ENCODE results near the gene HDAC5.
"Not testable (repeated sequence)": the region's sequence is repeated elsewhere in the genome, so short reads cannot be mapped to it uniquely, and the experiment has no call there.

HDAC5 gene

GRCh38 chr17:44132275-44132821 lies 8.9 kb upstream of the HDAC5 start:
- no peak for DNase-seq

- DNase-seq = not testable (repeated sequence)
Observed at GRCh38 chr17:44131372-44131771, 7.9 kb upstream of the HDAC5 start.

- DNase-seq = no peak
Observed at GRCh38 chr17:44130693-44131349, 7.4 kb upstream of the HDAC5 start.

GRCh38 chr17:44128383-44128782 lies 4.9 kb upstream of the HDAC5 start:
- no peak for DNase-seq

GRCh38 chr17:44124118-44124438 lies 637 bp upstream of the HDAC5 start:
- DNase-seq = no peak

GRCh38 chr17:44122816-44123355 lies 555 bp downstream of the HDAC5 start:
- DNase-seq = no peak

- no peak for DNase-seq
Observed at GRCh38 chr17:44121997-44122815, 1.2 kb downstream of the HDAC5 start.

GRCh38 chr17:44120851-44121605 lies 2.4 kb downstream of the HDAC5 start:
- no peak for DNase-seq

GRCh38 chr17:44120281-44120680 lies 3.2 kb downstream of the HDAC5 start:
- not testable (repeated sequence) for DNase-seq

GRCh38 chr17:44119798-44120197 lies 3.6 kb downstream of the HDAC5 start:
- no peak for DNase-seq

- DNase-seq = no peak
Observed at GRCh38 chr17:44119062-44119461, 4.4 kb downstream of the HDAC5 start.

- no peak for DNase-seq
Observed at GRCh38 chr17:44118427-44119050, 4.9 kb downstream of the HDAC5 start.

- DNase-seq = no peak
Observed at GRCh38 chr17:44117351-44117750, 6.1 kb downstream of the HDAC5 start.

- DNase-seq = no peak
Observed at GRCh38 chr17:44115585-44116415, 7.6 kb downstream of the HDAC5 start.

GRCh38 chr17:44113868-44114840 lies 9.3 kb downstream of the HDAC5 start:
- no peak for DNase-seq

- DNase-seq = no peak
Observed at GRCh38 chr17:44113382-44113781, 10.1 kb downstream of the HDAC5 start.

- no peak for DNase-seq
Observed at GRCh38 chr17:44112284-44113280, 10.9 kb downstream of the HDAC5 start.

- no peak for DNase-seq
Observed at GRCh38 chr17:44111777-44112176, 11.7 kb downstream of the HDAC5 start.

Data from NCI-H510A treated with DMSO at 0.1 percent for 48 hours (cell line).